ENCODE results near the gene PRDM15.

- TF ChIP-seq CTCF (IDR thresholded peaks at IDR 0.05): no peak
- TF ChIP-seq POLR2A (IDR thresholded peaks at IDR 0.05): no peak
Measured at GRCh38 chr21:41769111-41769510, 110.0 kb downstream of the PRDM15 start.

All from thyroid gland (tissue), 4 donors.